ENCODE data around the gene KIFBP.
"Not testable (repeated sequence)": the region's sequence is repeated elsewhere in the genome, so short reads cannot be mapped to it uniquely, and the experiment has no call there.

Gene KIFBP

DNA sequence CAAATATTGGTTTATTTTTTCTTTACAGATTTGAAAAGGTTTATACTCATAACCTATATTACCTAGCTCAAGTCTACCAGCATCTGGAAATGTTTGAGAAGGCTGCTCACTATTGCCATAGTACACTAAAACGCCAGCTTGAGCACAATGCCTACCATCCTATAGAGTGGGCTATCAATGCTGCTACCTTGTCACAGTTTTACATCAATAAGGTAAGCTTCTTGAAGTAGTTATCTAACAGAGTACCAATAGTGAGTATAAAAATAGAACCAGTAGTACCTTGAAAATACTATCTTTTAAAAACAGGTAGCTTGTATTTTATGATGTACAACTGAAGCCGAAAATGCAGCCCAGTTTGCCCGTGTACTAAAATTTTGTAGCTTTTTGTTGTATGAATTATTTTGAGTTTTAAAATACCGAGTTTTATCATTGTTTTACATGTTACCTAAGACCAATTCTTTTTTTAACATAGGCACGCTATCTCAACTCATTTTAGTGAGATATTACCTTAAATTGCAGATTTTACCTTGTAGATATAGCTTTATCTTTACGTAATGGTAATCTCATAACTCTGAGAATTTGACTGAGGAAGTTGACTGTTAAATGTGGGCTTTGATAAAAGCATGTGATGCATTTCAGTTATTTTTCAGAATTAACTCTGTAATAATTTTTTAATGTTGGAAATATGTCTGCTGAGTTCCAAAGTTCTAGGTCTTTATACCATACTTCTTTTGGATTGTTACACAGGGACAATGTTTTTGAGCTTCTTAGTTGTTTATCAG lies 17.3 kb downstream of the KIFBP start:
- no peak for DNase-seq

DNA sequence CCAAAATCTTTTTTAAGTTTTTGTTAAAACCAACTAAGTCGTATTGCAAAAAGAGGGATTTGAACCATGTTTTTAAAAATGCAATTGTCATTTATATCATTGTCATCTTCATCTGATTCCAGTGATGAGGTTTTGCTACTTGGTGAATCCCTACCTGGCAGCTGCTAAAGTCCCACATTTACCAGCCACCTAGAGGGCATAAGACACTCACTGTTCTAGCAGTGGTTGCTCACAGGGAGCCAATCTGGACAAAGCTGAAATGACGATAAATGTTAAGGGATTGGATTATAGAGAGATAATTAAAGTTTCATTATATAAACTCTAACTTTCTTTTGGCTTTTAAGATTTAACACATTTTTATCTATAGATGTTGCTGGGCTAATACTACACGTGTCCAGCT lies 18.7 kb downstream of the KIFBP start:
- DNase-seq, result peak; percentile 24

DNA sequence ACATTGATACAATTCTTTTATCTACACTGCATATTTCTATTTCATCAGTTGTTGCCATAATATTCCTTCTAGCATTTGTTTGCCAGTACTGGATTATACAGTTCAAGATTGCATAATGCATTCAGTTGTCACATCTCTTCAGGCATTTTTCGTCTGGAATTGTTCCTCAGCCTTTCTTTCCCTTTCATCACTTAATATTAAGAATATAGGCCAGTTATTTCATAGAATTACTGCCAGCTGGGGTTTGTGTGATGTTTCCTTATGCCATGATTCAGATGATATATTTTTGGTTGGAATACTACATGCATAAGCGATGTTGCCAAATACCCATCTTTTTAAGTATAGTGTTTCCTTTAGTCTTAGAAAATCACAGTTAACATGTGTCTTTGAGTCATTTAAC lies 20.8 kb downstream of the KIFBP start:
- DNase-seq, result no peak

DNA sequence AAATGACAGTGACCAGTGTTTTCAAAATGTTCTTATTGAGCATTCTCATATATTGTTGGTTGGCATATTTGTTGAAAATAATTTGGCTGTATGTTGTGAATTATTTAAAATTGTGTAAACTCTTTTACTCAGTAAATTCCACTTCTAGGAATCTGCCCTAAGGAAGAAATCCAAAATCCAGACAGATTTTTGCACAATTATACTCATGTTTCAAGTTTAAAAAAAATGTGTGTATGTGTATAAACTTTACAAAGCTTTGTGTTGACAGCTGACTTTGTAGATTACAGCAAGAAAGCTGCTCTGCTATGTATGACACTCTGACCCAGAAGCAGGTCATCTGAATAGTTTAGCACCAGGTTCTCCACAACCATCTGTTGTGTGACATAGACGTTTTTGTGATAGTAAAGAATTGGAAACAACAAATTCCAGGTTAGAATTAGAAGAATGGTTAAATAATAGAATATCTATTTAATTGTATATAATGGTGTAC lies 21.6 kb downstream of the KIFBP start:
- DNase-seq, result no peak

DNA sequence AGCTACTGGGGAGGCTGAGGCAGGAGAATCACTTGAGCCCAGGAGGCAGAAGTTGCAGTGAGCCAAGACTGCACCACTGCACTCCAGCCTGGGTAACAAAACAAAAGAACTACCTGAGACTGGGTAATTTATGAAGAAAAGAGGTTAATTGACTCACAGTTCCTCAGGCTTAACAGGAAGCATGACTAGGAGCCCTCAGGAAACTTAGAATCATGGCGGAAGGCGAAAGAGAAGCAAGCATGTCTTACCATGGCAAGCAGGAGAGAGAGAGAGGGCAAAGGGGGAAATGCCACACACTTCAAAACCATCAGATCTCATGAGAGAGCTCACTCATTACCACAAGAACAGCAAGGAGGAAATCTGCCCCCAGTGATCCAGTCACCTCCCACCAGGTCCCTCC lies 24.2 kb downstream of the KIFBP start:
- DNase-seq, result not testable (repeated sequence)

DNA sequence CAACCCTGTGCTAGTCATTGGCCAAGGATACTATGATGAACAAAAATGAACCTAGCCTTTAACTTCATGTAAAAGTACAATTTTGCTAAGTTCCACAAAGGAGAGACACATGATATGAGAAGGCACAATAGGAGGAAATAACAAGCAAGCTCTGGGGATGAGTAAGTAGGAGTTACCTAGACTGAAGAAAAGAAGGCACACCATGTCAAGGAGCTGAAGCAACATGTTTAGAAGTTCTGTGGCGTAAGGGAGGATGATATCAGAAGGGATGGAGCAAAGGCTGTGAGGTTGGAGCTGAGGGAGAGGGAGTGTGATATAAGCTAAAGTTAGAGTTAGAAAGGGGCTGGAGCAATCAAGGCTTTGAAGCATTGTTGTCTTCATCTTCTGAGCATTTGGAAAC lies 25.6 kb downstream of the KIFBP start:
- DNase-seq, result no peak

DNA sequence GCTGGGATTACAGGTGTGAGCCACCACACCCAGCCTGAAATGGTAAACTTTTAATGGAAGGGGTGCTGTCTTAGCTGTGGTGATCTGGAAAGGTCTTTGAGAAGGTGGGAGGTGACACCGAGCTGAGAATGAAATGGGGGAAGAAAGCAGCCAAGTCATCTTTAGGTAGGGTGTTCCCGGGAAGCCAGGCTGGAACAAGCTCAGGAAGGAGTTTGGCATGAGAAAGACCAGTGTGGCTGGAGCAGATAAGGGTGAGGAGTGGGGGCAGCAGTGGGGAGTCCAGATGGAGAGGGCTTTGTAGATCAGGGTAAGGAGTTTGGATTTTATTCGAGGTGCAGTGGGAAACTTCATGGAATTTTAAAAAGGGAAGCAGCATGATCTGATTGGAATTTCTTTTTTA lies 30.0 kb downstream of the KIFBP start:
- no peak for DNase-seq

DNA sequence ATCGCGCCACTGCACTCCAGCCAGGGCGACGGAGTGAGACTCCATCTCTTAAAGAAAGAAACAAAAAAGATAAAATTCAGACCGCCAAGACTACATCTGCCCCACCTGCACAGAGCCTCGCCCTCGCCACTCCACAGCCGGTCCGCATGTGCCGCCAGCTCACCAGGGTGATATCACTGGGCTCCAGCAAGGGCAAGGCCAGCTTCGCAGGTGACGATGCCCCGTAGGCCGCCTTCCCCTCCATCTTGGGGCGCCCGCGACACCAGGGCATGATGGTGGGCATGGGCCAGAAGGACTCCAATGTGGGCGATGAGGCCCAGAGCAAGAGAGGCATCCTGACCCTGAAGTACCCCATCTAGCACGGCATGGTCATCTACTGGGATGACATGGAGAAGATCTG lies 34.0 kb downstream of the KIFBP start:
- no peak for DNase-seq

DNA sequence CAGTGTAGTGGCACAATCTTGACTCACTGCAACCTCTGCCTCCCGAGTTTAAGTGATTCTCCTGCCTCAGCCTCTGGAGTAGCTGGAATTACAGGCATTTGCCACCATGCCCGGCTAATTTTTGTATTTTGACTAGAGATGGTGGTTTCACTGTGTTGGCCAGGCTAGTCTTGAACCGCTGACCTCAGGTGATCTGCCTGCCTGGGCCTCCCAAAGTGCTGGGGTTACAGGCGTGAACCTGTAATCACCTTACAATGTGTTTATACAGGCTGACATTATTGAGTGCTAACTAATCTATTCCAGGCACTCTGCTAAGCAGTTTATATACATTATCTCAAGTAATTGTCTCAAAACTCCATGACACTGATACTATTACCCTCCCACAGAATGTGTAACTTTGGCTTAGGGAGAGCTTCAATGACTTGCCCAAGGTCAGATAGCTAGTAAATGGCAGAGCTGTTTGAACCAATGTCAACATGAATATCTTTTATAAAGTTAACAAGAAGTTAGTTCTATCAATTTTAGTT lies 36.8 kb downstream of the KIFBP start:
- DNase-seq, result no peak

DNA sequence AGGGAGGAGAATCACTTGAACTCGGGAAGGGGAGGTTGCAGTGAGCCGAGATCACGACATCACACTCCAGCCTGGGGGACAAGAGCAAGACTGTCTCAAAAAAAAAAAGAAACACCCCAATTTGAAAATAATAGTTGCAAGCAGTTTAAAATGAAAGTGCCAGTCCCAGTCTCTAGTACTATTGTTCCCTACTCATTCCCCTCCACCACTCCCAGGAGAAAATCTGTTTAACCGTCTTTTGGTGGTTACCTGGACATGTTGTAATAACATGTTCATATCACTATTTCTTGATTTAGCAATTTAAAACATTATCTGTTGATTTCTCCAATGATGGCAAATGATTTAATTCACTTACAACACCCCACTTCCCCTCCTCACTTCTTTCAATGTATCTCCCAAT lies 44.7 kb downstream of the KIFBP start:
- DNase-seq, result no peak

DNA sequence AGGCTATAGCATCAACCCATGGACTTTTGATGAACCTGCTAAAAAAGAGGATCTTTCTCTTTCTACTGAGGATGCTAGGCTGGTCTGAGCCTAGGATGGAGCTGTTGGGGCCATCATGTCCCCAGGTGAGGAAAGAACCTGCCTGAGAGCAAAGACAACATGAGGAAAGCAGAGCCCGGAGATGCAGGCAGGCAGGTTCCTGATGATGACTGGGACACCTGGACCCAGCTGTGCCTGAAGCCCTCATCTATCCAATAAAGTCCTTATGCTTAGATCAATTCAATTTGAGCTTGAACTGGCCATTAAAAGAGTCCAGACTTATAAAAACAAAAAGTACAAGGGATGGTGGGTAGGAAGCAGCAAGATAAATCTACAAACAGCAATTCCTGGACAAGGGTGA lies 48.9 kb downstream of the KIFBP start:
- no peak for DNase-seq

DNA sequence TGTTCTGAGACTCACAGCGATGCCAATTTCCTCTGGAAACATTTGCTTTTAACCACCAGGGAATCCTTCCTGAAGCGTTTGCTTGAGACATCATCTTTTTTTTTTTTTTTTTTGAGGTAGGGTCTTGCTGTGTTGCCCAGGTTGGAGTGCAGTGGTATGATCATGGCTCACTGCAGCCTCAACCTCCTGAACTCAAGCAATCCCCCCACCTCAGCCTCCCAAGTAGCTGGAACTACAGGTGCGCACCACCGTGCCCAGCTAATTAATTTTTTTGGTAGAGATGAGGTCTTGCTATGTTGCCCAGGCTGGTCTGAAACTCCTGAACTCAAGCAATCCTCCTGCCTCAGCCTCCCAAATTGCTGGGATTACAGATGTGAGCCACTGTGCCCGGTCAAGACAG lies 52.3 kb downstream of the KIFBP start:
- DNase-seq, result not testable (repeated sequence)

DNA sequence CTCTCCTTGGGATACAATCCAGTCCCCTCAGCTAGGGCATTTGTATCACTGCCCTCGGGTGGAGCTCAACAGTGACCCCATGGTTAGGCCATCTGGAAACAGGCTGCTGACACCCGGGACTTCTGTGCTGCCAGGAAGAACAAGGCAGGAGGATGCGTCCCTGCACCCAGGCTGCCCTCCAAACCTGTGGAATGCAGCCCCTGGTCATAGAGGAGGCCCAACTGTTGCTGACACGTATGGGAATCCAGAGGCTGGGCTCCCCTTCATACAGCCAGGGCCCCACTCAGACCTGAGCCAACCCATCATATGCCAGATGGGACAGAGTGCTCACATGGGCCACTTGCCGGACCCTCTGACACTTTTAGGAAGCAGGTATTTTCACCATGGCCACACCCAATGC lies 53.8 kb downstream of the KIFBP start:
- no peak for DNase-seq

DNA sequence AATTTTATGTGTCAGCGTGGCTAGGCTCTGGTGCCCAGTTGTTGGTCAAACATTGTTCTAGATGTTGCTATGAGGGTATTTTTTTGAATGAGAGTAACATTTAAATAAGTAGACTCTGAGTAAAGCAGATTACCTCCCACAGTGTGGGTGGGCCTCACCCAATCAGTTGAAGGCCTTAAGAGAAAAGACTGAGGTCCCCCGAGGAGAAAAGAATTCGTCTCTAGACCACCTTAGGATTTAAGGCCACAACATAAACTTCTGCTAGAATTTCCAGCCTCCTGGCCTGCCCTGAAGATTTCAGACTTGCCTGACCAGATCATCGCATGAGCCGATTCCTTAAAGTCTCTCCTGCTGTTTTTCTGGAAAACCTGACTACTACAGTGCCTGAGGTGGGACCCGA lies 54.2 kb downstream of the KIFBP start:
- DNase-seq, result no peak

DNA sequence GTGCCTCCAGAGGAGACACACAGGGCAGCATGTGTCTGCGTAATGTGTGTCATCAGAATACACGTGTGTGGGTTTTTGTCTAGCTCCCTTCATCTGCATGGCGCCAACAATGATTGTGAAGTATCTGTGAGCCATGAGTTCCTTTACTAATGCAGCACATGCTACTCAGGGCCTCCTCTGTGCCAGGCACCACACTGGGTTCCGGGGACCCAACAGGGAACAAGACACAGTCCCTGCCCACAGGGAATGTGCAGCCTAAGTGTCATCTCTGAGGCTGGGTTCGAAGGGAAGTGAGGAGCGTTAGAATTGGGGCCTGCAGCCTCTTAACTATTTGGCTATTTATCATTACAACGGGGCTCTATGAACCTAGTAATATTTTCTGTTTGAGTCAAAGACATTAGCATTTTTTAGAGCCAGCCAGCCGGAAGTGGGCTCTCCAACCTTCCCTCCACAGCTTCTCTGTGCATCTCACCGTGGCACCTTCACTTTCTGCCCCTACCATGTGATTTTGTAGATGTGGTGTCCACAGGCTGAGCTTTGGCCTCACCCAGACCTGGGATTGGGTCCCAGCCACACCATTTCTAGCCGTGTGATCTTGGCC lies 55.4 kb downstream of the KIFBP start:
- DNase-seq, result no peak

DNA sequence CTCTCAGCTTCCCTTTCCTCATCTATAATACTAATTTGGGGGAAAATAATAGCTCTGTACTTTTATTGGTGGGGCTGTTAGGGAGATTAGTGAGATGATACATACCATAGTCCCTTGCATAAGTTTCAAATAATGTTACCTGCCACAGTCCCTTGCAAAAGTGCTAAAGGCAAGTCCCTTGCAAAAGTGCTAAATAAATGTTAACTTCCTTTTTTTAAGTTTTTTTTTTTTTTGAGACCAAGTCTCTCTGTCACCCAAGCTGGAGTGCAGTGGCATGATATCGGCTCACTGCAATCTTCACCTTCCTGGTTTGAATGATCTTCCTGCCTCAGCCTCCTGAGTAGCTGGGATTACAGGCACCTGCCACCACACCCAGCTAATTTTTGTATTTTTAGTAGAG lies 55.9 kb downstream of the KIFBP start:
- peak; percentile 79 for DNase-seq

DNA sequence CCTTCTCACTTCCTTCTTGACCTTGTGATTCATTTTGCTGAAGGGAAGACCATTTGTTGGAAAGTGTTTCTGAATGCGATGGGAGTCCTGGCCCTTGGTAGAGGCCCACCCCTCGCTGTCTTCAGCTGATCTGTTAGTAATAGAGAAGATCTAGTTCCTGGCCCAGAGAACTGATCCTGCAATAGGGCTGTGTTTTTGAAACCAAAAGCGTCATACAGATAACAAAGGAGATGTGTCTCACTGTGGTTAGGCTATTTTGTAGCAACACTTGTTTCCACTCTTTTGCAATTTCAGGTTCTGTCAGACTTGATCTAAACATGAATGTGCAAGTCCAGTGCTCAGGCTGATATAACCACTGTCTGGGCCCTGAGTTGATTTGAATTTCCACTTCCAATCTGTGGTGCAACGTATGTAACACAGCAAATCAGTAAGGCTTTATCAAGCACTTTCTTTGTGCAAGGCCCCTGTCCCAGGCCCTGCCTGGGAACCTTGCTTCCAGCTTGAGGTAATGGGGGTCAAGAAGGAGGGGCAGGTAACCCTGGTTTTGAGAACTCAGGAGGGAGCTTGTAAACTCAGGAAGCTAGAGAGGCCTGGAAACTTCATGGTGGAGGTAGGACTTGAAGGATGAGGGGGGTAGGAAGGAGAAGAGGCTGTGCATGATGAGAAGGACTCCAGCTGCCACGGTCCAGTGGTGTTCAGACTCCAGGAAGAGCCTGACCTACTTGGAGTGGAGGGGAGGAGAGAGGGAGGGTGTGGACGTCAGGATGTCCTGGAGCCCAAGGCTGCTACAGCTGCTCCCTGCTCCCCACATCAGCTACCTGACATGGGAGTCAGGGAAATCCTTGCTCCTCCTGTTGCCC lies 57.1 kb downstream of the KIFBP start:
- DNase-seq, result peak; percentile 94

DNA sequence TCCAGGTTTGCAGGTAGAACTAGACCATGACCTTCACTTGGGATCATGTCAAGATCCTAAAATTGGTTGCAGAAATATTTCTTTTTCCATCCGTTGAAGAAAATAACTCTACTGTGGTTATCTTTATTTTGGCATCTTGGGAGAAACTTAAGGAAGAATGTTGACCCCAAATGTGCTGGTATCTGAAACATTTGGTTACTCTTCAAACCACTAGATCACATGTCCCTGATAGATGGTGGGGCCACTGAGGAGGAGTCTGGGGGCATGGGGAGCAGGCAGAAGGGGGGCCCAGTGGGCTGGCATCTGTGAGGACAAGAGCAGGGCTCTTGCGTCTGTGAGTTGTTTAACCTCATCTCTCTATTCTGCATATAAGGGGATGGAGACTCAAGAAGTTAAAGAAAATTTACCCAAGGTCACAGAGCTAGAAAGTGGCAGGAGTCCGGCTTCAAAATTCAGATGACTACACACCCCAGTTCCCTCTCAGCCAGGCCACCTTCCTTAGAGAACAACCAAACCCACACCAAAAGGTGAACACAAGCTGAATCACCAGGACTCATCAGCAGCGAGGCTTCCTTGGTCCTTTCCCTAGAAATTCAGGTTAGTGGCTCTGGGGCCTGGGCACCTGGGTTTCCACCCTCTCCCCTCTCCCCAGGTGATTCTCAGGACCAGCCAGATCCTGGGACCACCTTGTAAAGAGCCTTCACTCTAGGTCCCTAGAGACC lies 58.7 kb downstream of the KIFBP start:
- DNase-seq, result no peak

DNA sequence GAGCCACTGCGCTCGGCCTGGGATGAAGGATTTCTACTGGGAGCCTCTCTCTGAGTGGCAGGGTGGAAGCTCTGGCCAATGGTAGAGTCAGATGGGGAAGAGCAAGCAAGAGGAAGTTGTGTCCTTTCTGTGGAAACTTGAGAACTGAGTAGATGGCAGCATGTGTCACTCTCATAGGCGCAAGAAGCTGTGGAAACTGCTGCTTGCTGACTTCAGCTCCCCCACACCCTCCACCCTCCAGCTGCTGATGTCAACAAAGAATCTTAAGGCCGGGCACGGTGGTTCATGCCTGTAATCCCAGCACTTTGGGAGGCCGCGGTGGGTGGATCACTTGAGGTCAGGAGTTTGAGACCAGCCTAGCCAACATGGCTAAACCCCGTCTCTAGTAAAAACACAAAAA lies 59.5 kb downstream of the KIFBP start:
- DNase-seq, result peak; percentile 90

DNA sequence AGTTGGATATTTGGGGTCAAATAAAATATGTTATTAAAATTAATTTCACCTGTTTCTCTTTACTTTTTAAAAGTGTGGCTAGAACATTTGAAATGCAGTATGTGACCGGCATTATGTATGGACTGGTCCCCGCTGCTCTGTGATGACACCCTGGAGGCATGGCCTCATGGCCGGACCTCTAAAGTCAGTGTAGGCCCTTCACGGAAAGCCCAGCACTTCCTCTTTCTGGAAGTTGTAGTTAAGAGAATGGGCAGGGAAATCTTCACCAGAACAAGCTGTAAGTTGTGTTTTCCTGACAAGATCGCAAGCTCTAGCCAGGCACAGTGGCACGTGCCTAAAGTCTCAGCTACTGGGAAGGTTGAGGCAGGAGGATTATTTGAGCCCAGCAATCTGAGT lies 61.0 kb downstream of the KIFBP start:
- DNase-seq, result peak; percentile 55

DNA sequence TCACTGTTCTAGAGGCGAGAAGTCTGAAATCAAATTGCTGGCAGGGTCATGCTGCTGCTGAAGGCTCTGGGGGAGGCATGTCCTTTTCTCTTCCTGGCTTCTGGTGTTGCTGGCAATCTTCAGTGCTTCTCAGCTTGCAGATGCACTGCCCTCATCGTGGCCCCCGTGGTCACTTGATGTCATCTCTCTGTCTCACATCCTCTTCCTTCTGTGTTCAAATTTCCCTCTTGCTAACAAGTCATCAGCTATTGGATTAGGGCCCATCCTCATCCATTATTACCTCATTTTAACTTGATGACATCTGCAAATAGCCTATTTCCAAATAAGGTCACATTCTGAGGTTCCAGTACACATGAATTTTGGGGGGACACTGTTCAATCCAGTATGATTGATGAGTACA lies 62.7 kb downstream of the KIFBP start:
- DNase-seq, result no peak

DNA sequence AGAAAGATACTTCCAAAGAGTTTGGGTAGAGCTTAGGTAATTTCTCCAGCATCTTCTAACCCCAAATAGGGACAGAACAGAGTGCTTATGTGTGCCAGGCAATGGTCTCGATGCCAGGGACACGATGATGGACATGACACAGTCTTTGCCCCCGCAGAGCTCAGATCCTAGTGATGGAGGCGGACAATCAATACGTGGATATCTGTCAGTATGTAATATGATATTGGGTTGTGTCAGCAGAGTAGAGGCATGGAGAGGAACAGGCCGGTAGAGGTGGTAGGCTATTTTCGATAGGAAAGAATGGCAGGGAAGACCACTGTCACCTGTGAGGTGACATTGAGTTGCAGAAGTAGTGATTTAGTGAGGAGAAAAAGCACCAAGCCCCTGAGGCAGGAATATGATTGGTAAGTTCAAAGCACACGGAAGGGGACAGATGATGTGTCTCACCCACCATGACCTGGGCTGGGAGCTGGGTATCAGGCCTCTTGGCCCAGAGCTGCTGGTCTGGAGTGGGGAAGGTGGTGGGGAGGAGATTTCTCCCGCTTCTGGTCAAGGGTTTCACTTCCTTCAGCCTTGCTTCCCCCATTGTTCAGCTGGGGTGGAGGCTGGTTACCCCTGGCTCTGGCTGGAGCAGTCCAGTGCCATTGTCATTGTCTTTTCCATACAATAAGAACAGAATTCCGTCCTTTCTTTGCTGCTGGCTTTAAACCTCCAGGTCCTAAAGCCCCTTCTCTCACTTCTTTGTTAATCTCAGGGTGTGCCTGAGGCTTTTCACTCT lies 63.3 kb downstream of the KIFBP start:
- DNase-seq, result no peak

All from GF-D8 (cell line).